NT2/D1 (cell line): Measurements from ENCODE around the gene TSPAN33.

ENCODE experiments used
- YY1 ChIP-seq: IDR thresholded peaks from 2 replicates; pipeline ENCODE4 v1.6.1; 2011; ENCODE audit not compliant: insufficient read length, insufficient read depth
- ZNF274 ChIP-seq: IDR thresholded peaks from 2 replicates; pipeline ENCODE4 v1.6.1; 2011; ENCODE audit warnings: mild to moderate bottlenecking, low read depth, low read length

DNA sequence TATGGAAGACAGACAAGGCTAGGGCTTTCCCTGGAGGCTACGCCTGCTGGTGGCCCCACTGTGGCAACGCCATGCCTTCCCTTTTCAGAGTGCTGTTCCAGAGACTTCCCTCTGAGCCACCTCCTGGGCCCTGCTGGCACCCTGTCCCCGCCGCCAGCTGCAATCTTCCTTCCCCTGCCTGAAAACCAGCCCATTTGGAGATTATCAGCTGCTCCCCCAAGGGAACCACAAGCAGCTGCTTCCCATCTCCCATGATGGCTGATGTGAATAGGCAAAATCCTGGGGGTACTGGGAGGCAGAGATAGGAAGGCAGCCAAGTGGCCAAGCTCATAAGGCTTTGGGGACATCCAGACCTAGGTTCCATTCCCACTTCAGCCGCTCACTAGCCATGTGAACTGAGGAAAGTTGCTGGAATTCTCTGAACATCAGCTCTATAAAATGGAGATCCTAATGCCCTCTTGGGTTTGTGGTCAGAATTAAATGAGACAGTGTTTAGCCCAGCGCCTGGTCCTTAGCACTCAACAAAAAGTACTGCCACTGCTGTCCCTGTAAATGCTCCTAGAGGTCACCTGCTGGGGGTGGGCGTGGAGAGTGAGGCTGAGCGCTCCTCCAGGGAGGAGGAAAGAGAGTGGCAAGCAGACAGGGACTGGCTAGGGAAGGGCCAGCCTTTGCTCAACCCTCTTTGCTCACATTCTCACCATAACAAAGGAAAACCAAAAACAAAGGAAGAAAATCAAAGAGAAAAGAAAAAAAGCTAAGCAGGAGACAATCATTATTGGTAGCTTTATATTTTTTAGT lies 5.9 kb downstream of the TSPAN33 start:
- TF ChIP-seq YY1 (no peak), ZNF274 (no peak)
